ENCODE measurements around the gene CCDC88C. TPM values are rescaled to one million over a fixed set of nuclear protein-coding genes. Genes with fewer than 3 reads are reported as not detected.

CCDC88C gene
- total RNA-seq, 6 donors from 2014 or later: 33.1 to 119 (median 54.5) TPM

DNA sequence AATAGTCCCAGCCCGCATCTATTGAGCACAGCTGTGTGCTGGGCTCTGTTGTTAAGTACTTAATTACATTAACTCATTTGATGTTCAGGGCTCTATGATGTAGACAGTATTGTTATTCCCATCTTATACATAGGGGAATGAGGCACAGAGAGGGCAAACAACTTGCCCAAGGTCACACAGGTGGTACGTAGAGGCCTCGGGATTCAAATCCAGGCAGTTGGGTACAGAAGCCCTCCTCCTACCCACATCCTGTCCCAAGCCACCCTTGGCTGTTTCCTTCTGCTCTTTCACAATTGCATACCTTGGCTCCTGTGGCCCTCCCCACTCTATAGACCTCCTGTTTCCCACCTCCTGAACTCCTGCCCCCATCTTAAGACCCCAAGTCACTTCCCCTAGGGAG, 163.2 kb downstream of the CCDC88C start:
- H3K36me3 ChIP-seq: no peaks in the 10 kb centered on the region
- H3K4me1 ChIP-seq: peaks cover 46 to 60% (median 53%) of the 10 kb centered on the region in 4 donors
- no peaks in the 10 kb centered on the region for H3K27me3 ChIP-seq
- peak in 1 of 2 donors; percentile 3 for ATAC-seq (ENCODE audit: low FRiP score in 2 of 2)
- TF ChIP-seq, protein P1, sequence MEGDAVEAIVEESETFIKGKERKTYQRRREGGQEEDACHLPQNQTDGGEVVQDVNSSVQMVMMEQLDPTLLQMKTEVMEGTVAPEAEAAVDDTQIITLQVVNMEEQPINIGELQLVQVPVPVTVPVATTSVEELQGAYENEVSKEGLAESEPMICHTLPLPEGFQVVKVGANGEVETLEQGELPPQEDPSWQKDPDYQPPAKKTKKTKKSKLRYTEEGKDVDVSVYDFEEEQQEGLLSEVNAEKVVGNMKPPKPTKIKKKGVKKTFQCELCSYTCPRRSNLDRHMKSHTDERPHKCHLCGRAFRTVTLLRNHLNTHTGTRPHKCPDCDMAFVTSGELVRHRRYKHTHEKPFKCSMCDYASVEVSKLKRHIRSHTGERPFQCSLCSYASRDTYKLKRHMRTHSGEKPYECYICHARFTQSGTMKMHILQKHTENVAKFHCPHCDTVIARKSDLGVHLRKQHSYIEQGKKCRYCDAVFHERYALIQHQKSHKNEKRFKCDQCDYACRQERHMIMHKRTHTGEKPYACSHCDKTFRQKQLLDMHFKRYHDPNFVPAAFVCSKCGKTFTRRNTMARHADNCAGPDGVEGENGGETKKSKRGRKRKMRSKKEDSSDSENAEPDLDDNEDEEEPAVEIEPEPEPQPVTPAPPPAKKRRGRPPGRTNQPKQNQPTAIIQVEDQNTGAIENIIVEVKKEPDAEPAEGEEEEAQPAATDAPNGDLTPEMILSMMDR (IDR thresholded peaks at IDR 0.05): no peak
- TF ChIP-seq POLR2AphosphoS5 (IDR thresholded peaks at IDR 0.05) (no peak), POLR2A (IDR thresholded peaks at IDR 0.05) (no peak), EP300 (IDR thresholded peaks at IDR 0.05) (no peak)
- H3K4me3 ChIP-seq: no peak overlapping the region
- no peak for DNase-seq
- 68 to 75% methylated on average over 3 of the region's 3 CpGs for whole genome bisulfite sequencing, 2 donors
- no peaks in the 10 kb centered on the region for H3K9me3 ChIP-seq
- H3K27ac ChIP-seq: peak overlapping the region in 3 of 4 donors; percentile 77 to 83 (median 82)

DNA sequence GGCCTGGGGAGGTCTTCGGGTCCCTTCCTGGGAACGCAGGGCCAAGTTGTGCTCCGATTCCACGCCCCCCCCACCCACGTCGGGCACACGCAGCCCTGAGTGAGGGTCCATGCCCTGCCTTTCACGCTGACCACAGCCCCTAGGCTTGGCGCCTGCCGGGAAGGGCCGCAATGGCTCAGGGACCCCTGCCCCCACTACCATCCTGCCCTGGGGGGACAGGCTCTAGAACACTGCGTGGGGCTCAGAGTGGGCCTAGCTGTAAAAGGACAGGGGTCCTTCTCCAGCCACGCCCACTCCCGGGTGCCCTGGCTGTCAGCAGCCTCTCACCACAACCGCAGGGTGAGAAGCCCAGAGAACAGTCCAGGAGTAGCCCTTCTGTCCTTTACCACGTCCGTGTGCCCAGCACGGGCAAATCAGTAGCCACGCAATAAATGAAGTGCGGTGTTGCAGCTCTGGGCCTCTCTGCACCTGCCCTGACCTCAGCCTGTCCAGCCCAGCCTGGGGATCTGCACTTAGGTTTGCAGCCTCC, 163.8 kb downstream of the CCDC88C start:
- no peaks in the 10 kb centered on the region for H3K9me3 ChIP-seq
- H3K27me3 ChIP-seq: no peaks in the 10 kb centered on the region
- peak in 1 of 2 donors; percentile 4 for ATAC-seq (ENCODE audit: low FRiP score in 2 of 2)
- peak overlapping the region; percentile 38 to 68 (median 60) for H3K4me3 ChIP-seq
- no peaks in the 10 kb centered on the region for H3K36me3 ChIP-seq
- WGBS, 2 donors: 29% methylated on average over 20 of the region's 20 CpGs; no CpG with 5 or more reads in 1 of the 2 donors
- DNase-seq: no peak
- peaks cover 48 to 64% (median 56%) of the 10 kb centered on the region in 4 donors for H3K4me1 ChIP-seq
- TF ChIP-seq POLR2AphosphoS5 (IDR thresholded peaks at IDR 0.05): no peak
- no peak for TF ChIP-seq EP300 (IDR thresholded peaks at IDR 0.05)
- TF ChIP-seq, protein P1 (IDR thresholded peaks at IDR 0.05): no peak
- no peak for TF ChIP-seq POLR2A (IDR thresholded peaks at IDR 0.05)
- peak overlapping the region; percentile 65 to 83 (median 80) for H3K27ac ChIP-seq

DNA sequence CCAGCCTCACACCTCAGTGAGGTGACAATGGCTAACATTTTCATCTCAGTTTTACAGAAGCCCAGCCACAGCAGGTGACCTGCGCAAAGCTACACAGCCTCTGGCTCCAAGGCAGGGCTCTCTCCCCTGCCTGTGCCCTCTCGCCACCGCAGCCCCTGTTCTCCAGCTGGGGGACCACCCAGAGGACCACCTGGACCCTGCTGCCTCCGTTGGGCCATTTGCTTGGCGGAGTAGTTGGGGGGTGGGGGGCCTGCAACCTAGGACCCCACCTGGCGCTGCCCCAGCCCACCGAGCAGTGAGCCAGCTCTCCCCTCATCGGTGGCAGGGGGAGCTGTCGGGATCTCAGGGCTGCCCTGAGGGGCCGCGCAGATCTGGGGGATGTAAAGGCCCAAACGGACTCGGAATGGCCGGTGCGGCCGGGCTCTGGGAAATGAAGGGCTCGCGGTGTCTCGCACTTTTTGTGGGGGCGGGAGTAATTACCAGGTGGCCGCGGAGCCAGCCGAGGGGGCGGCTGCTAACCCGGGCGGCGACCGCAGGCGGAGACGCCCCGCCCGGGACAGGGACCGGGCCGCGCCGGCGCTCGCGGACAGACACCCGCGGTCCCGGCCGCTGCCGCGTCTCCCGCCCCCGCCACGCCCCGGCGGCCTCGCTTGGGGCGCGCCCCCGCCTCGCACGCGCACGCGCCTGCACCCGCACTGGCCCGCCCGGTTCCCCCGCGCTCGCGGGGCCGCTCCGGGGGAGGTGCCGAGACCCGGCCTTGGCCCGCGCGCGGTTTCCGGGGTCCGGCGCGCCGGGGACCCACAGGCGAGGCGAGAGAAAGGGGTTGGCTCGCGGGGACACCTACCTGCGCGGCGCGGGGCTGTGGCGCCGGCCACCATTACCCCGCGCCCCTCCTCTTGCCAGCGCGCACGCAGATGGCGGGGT, 164.5 kb downstream of the CCDC88C start:
- no peaks in the 10 kb centered on the region for H3K9me3 ChIP-seq
- 5 to 72% methylated on average over 3 to 20 of the region's 95 CpGs for WGBS, 2 donors
- peaks cover 46 to 63% (median 53%) of the 10 kb centered on the region in 4 donors for H3K4me1 ChIP-seq
- H3K27me3 ChIP-seq: no peaks in the 10 kb centered on the region
- H3K4me3 ChIP-seq: peak overlapping the region; percentile 38 to 68 (median 60)
- DNase-seq (peak; percentile 58 to 94), ATAC-seq (ENCODE audit: low FRiP score in 2 of 2) (peak in 1 of 2 donors; percentile 85)
- H3K27ac ChIP-seq: peak overlapping the region; percentile 65 to 83 (median 80)
- H3K36me3 ChIP-seq: no peaks in the 10 kb centered on the region
- TF ChIP-seq, protein P1 (IDR thresholded peaks at IDR 0.05): peak in 1 of 6 experiments; percentile 5
- no peak for TF ChIP-seq POLR2AphosphoS5 (IDR thresholded peaks at IDR 0.05)
- TF ChIP-seq POLR2A (IDR thresholded peaks at IDR 0.05): no peak
- no peak for TF ChIP-seq EP300 (IDR thresholded peaks at IDR 0.05)

DNA sequence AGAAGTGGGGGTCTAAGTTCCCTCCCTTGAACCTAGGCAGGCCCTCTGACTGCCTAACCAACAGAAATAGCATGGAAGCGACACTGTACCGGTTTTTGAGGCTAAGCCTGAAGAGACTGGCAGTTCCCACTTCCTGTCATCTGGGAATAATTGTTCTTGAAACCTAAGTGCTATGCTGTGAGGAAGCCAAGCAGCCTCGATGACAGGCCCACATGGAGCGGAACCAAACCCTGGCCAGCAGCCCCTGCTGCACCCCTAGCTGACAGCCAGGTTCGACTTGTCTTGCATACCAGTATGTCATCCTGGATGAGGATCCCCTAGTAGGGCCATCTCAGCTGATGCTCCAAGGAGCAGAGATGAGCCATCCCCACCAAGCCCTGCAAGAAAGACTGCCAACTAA, 166.7 kb downstream of the CCDC88C start:
- ATAC-seq (ENCODE audit: low FRiP score in 2 of 2) (no peak), DNase-seq (no peak)
- Histone ChIP-seq H3K36me3 (no peaks in the 10 kb centered on the region), H3K27me3 (no peaks in the 10 kb centered on the region), H3K27ac (peak overlapping the region; percentile 50 to 70 (median 68)), H3K4me3 (no peak overlapping the region), H3K4me1 (peaks cover 35 to 62% (median 50%) of the 10 kb centered on the region in 4 donors), H3K9me3 (no peaks in the 10 kb centered on the region)
- TF ChIP-seq, protein P1 (IDR thresholded peaks at IDR 0.05): no peak
- TF ChIP-seq POLR2AphosphoS5 (IDR thresholded peaks at IDR 0.05): no peak
- TF ChIP-seq EP300 (IDR thresholded peaks at IDR 0.05): no peak
- TF ChIP-seq POLR2A (IDR thresholded peaks at IDR 0.05): no peak
- WGBS, 2 donors: 46 to 49% methylated on average over 4 to 5 of the region's 5 CpGs

All from upper lobe of left lung (tissue), 6 donors.